PC-9 (cell line): Measurements from ENCODE around the gene ETFA. TPM values are rescaled to one million over a fixed set of nuclear protein-coding genes. Genes with fewer than 3 reads are reported as not detected.

Experiments
- BruUV-seq: library from RNA; stranded (reverse); fragments of 400-500 nt; replicated peaks from 2 replicates; lab custom pipeline; 2021; lab: Mats Ljungman, UMichigan
- CTCF ChIA-PET: fragments of 300-600 bp; sonication (Branson Sonifier 250); formaldehyde crosslinking; loops from one replicate; lab custom pipeline; 2022; ENCODE audit warnings: antibody characterized with exemption; lab: Charles Lee
- POLR2A ChIA-PET: fragments of 300-600 bp; sonication (Branson Sonifier 250); formaldehyde crosslinking; loops from one replicate; lab custom pipeline; 2022; ENCODE audit warnings: antibody characterized with exemption; ENCODE audit not compliant: unreplicated experiment; lab: Charles Lee
- DNase-seq, 2 experiments: peaks; one replicate each; pipeline versions ENCODE4 v3.0.0 to v3.0.0-alpha.2; 2015 to 2022; ENCODE audit warnings: mixed read lengths in 1 of 2
- H2AFZ ChIP-seq: fragments of 200-600 bp; sonication (generic); 2 replicates; pipeline ENCODE4 v1.8.1; 2017; ENCODE audit warnings: antibody characterized with exemption
- H3F3A ChIP-seq: fragments of 200-600 bp; sonication (generic); 2 replicates; pipeline ENCODE4 v1.8.1; 2017; ENCODE audit warnings: antibody characterized with exemption, mild to moderate bottlenecking, low read depth; ENCODE audit not compliant: insufficient read depth
- H3K27ac ChIP-seq: fragments of 200-600 bp; sonication (generic); 2 replicates; pipeline ENCODE4 v1.6.1; 2016; ENCODE audit warnings: mixed run types
- H3K27me3 ChIP-seq: fragments of 200-600 bp; sonication (generic); 2 replicates; pipeline ENCODE4 v1.6.1; 2016; ENCODE audit warnings: low read depth, mixed run types; ENCODE audit not compliant: insufficient read depth
- H3K36me3 ChIP-seq: fragments of 200-600 bp; sonication (generic); 2 replicates; pipeline ENCODE4 v1.6.1; 2016; ENCODE audit warnings: low read depth, mixed run types
- H3K4me1 ChIP-seq: fragments of 200-600 bp; sonication (generic); replicated peaks from 2 replicates; pipeline ENCODE4 v1.6.1; 2016; ENCODE audit warnings: mixed run types; ENCODE audit not compliant: insufficient read depth
- H3K4me2 ChIP-seq: fragments of 200-600 bp; sonication (generic); 2 replicates; pipeline ENCODE4 v1.6.1; 2017; ENCODE audit warnings: mixed run types
- H3K4me3 ChIP-seq: fragments of 200-600 bp; sonication (generic); 2 replicates; pipeline ENCODE4 v1.6.1; 2016; ENCODE audit warnings: mixed run types
- H3K79me2 ChIP-seq: fragments of 200-600 bp; sonication (generic); 2 replicates; pipeline ENCODE4 v1.6.1; 2017; ENCODE audit warnings: low read depth, mixed run types
- H3K9me2 ChIP-seq: fragments of 200-600 bp; sonication (generic); 2 replicates; pipeline ENCODE4 v1.8.1; 2017; ENCODE audit warnings: mild to moderate bottlenecking; ENCODE audit not compliant: insufficient read depth
- H3K9me3 ChIP-seq: fragments of 200-600 bp; sonication (generic); 2 replicates; pipeline ENCODE4 v1.8.1; 2016; ENCODE audit warnings: low read depth; ENCODE audit not compliant: insufficient read depth
- H4K20me1 ChIP-seq: fragments of 200-600 bp; sonication (generic); 2 replicates; pipeline ENCODE4 v1.8.1; 2017; ENCODE audit not compliant: insufficient read depth
- EZH2 ChIP-seq: fragments of 200-600 bp; sonication (generic); IDR thresholded peaks from 2 replicates; pipeline ENCODE4 v1.8.0; 2017; ENCODE audit warnings: antibody characterized with exemption, low read depth
- intact Hi-C: fragments of 100-400 bp; cut with micrococcal nuclease; formaldehyde crosslinking; loops from one replicate; pipeline ENCODE4 v1.10.0; 2022; ENCODE audit not compliant: unreplicated experiment
- total RNA-seq: library from RNA; stranded (reverse); gene quantifications from 2 replicates; pipeline ENCODE4 v1.2.3, GENCODE V29; 2021
- TF ChIP-seq, protein P1 (sequence below): fragments of 200-600 bp; sonication (generic); conservative IDR thresholded peaks from 2 replicates; pipeline ENCODE4 v1.6.1; 2017; ENCODE audit warnings: mixed run types, antibody characterized with exemption, mild to moderate bottlenecking, moderate library complexity

Gene ETFA
- total RNA-seq, 1 experiment from 2014 or later, result 187 TPM

- ChIA-PET CTCF (interaction anchor here (0.6 kb wide), 1 partner anchor 427 kb away, joined by 3 read pairs; no protein-coding TSS in a partner anchor), POLR2A (no interaction called here)
- Histone ChIP-seq H3K4me1 (peaks cover 6% of the 10 kb centered on the region; the same call in 1 of the 2 replicates), H4K20me1 (no peaks in the 10 kb centered on the region), H3F3A (peaks cover 7% of the 10 kb centered on the region; the same call in 1 of the 2 replicates), H3K9me2 (no peaks in the 10 kb centered on the region), H3K4me3 (no peak overlapping the region), H3K4me2 (no peak overlapping the region), H3K79me2 (no peaks in the 10 kb centered on the region), H3K9me3 (no peaks in the 10 kb centered on the region), H3K27ac (no peak overlapping the region), H3K36me3 (no peaks in the 10 kb centered on the region), H2AFZ (no peak overlapping the region), H3K27me3 (no peaks in the 10 kb centered on the region)
- BruUV-seq, result no TSS peak
- TF ChIP-seq, protein P1, sequence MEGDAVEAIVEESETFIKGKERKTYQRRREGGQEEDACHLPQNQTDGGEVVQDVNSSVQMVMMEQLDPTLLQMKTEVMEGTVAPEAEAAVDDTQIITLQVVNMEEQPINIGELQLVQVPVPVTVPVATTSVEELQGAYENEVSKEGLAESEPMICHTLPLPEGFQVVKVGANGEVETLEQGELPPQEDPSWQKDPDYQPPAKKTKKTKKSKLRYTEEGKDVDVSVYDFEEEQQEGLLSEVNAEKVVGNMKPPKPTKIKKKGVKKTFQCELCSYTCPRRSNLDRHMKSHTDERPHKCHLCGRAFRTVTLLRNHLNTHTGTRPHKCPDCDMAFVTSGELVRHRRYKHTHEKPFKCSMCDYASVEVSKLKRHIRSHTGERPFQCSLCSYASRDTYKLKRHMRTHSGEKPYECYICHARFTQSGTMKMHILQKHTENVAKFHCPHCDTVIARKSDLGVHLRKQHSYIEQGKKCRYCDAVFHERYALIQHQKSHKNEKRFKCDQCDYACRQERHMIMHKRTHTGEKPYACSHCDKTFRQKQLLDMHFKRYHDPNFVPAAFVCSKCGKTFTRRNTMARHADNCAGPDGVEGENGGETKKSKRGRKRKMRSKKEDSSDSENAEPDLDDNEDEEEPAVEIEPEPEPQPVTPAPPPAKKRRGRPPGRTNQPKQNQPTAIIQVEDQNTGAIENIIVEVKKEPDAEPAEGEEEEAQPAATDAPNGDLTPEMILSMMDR, result no peak
- TF ChIP-seq EZH2, result no peak
- peak in 1 of 2 experiments; percentile 47 for DNase-seq
- intact Hi-C loops, result no loop called here
Measured at GRCh38 chr15:76340803-76341365, 29.6 kb upstream of the ETFA start.

DNA sequence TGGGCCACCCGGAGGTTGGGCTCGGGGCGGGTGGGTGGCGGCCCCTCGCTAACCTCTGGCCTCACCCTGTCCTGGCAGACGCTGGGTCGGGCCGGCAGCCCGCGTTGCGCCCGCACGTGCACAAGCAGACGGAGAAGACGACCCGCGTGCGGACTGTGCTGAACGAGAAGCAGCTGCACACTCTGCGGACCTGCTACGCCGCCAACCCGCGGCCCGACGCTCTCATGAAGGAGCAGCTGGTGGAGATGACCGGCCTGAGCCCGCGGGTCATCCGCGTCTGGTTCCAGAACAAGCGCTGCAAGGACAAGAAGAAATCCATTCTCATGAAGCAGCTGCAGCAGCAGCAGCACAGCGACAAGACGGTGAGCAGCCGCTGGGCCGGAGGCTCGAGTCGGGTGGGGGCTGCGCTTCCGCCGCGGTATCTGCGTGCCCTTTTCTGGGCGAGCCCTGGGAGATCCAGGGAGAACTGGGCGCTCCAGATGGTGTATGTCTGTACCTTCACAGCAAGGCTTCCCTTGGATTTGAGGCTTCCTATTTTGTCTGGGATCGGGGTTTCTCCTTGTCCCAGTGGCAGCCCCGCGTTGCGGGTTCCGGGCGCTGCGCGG lies 29.0 kb upstream of the ETFA start:
- ChIA-PET CTCF (no interaction called here), POLR2A (interaction anchor here (0.6 kb wide), 1 partner anchor 144 kb away, joined by 14 read pairs; no protein-coding TSS in a partner anchor)
- H3F3A ChIP-seq, result peaks cover 6% of the 10 kb centered on the region; the same call in 1 of the 2 replicates
- no peaks in the 10 kb centered on the region for H3K27me3 ChIP-seq
- no peak for DNase-seq
- no TSS peak for BruUV-seq
- no peak overlapping the region for H3K4me2 ChIP-seq
- TF ChIP-seq, protein P1, result no peak
- no peak for TF ChIP-seq EZH2
- no peak overlapping the region for H3K4me3 ChIP-seq
- no peaks in the 10 kb centered on the region for H3K79me2 ChIP-seq
- H2AFZ ChIP-seq, result no peak overlapping the region
- H3K9me2 ChIP-seq, result no peaks in the 10 kb centered on the region
- no peaks in the 10 kb centered on the region for H4K20me1 ChIP-seq
- no peaks in the 10 kb centered on the region for H3K9me3 ChIP-seq
- peaks cover 2% of the 10 kb centered on the region; the same call in 1 of the 2 replicates for H3K4me1 ChIP-seq
- no peaks in the 10 kb centered on the region for H3K36me3 ChIP-seq
- intact Hi-C loops, result no loop called here
- H3K27ac ChIP-seq, result no peak overlapping the region

GRCh38 chr15:76339305-76340197 lies 28.3 kb upstream of the ETFA start:
- Histone ChIP-seq H3K27me3 (no peaks in the 10 kb centered on the region), H3K79me2 (no peaks in the 10 kb centered on the region), H3K36me3 (no peaks in the 10 kb centered on the region), H3F3A (no peaks in the 10 kb centered on the region), H3K9me2 (no peaks in the 10 kb centered on the region), H3K4me1 (no peaks in the 10 kb centered on the region), H3K9me3 (no peaks in the 10 kb centered on the region), H2AFZ (no peak overlapping the region), H3K27ac (no peak overlapping the region), H3K4me3 (no peak overlapping the region), H4K20me1 (no peaks in the 10 kb centered on the region), H3K4me2 (no peak overlapping the region)
- ChIA-PET POLR2A (interaction anchor here (0.6 kb wide), 1 partner anchor 143 kb away, joined by 14 read pairs; no protein-coding TSS in a partner anchor), CTCF (no interaction called here)
- intact Hi-C loops, result no loop called here
- no peak for DNase-seq
- BruUV-seq, result no TSS peak
- TF ChIP-seq, protein P1, result no peak
- no peak for TF ChIP-seq EZH2
